GM12892 (cell line): Measurements from ENCODE around the gene SYNE4.

Experiments used
- POLR2A ChIP-seq: IDR thresholded peaks from 2 replicates; pipeline ENCODE4 v1.6.1; 2011; ENCODE audit warnings: low read depth, low read length, control low read depth
- POLR2AphosphoS5 ChIP-seq: IDR thresholded peaks from 2 replicates; pipeline ENCODE4 v1.6.1; 2011; ENCODE audit warnings: low read depth, low read length, control low read depth
- TAF1 ChIP-seq: IDR thresholded peaks from 2 replicates; pipeline ENCODE4 v1.6.1; 2011; ENCODE audit warnings: low read depth, mild to moderate bottlenecking, control low read depth, low read length, borderline replicate concordance

GRCh38 chr19:35977446-35978222, 31.0 kb downstream of the SYNE4 start:
- TF ChIP-seq POLR2A: no peak
- no peak for TF ChIP-seq TAF1
- TF ChIP-seq POLR2AphosphoS5: no peak
